GM19351 (cell line): ENCODE data around the gene EIF2AK3.
"Not testable (repeated sequence)": the region's sequence is repeated elsewhere in the genome, so short reads cannot be mapped to it uniquely, and the experiment has no call there.

ENCODE experiments used
- ATAC-seq: cut with Tn5 transposase; IDR thresholded peaks from one replicate; pipeline ENCODE4 v1.9.1; 2021; ENCODE audit warnings: mild to moderate bottlenecking, moderate library complexity; ENCODE audit not compliant: unreplicated experiment

The EIF2AK3 gene

DNA sequence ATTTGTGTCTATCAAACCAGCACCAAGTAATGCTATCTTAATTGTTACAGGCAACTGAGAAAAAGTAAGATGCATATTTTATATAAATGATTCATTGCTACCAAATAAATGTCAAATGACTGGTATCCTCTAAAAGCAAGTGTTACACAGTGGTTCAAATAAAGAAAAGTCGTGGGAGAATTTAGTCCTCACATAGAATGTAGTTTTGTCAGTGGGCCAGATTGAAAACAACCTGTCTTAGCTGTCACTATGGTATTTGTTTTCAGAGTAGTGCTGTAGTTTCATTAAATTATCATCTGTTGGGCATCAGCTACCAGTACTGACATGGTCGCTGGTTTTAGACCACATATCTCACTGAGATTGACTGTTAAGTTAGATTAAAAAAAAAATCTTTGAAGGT lies 10.2 kb upstream of the EIF2AK3 start:
- ATAC-seq: no peak

DNA sequence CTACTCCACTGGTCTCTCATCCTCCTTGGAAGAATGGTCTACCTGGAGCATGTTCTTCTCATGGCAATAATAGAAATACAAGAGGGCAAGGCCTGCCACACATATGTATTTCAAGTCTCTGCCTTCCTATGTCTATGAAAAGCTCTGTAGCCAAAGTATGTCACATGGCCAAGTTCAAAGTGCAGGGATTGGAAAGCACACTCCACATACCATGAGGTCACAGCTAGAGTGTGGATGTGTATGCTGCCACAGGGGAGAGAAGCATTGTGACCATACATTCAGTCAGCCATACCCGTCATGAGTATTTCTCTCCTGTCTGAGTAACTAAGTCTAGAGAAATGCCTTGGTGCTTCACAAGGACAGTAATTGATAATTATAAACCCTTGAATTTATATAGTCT lies 8.8 kb upstream of the EIF2AK3 start:
- no peak for ATAC-seq

- no peak for ATAC-seq
Measured at GRCh38 chr2:88632569-88632968, 5.3 kb upstream of the EIF2AK3 start.

GRCh38 chr2:88628571-88628939 lies 1.3 kb upstream of the EIF2AK3 start:
- ATAC-seq: no peak

GRCh38 chr2:88627856-88628570 lies 749 bp upstream of the EIF2AK3 start:
- ATAC-seq: peak; percentile 42

- no peak for ATAC-seq
Measured at GRCh38 chr2:88626171-88627054, 851 bp downstream of the EIF2AK3 start.

DNA sequence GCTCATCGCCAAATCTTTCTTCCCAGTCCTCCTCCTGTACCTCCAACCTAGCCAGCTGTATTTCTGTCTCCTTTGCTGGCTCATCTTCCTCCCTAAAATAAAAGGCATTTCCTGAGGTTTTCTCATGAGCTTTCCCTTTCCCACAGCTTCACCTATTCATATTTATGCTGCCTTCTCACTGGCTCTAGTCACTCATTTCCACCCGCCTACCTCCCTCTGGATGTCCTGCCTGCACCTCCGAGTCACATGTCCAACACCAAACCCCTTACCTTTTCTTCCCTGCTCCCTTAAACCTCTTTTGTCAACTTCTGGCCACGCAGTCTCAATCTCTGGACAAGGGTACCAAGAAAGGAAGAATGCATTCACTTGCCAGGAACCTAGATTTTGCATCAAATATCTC lies 2.8 kb downstream of the EIF2AK3 start:
- ATAC-seq: no peak

DNA sequence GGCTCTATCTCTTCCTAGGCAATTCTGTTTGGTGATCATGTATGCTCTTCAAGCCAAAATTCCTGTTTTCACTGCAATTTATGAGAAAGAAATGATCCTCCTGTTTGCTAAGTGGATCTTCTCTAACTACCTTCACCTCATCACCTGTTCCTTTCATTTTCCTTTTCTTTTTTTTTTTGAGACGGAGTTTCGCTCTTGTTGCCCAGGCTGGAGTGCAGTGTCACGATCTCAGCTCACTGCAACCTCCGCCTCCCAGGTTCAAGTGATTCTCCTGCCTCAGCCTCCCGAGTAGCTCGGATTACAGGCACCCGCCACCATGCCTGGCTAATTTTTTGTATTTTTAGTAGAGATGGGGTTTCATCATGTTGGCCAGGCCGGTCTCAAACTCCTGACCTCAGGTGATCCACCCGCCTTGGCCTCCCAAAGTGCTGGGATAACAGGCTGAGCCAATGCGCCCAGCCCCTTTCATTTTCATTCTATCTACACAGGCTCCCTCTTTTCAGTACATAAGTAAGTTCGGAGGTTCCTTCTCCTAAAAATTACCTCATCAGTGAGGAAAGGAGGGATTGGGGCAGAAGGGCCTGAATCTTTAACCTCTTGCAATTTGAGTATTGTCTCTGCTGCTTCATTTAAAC lies 3.3 kb downstream of the EIF2AK3 start:
- not testable (repeated sequence) for ATAC-seq

DNA sequence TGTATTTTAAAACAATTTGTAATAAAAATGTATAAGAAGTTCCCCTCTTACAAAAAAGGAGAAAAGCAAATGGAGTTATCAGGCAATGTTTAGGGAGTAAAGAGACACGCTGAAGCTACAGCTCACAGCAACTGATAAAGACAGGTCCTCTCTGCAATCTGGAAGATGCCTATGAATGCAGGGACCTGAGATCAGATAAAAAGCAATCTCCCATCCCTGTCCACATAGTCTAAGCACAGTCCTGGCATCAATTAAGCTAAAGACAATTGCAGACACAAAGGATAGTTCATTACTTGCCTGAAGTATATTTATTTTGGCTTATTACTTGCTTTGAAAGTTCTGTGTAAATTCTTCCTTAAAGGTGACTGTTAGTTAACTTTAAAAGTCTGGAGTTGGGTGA lies 5.0 kb downstream of the EIF2AK3 start:
- ATAC-seq: no peak

DNA sequence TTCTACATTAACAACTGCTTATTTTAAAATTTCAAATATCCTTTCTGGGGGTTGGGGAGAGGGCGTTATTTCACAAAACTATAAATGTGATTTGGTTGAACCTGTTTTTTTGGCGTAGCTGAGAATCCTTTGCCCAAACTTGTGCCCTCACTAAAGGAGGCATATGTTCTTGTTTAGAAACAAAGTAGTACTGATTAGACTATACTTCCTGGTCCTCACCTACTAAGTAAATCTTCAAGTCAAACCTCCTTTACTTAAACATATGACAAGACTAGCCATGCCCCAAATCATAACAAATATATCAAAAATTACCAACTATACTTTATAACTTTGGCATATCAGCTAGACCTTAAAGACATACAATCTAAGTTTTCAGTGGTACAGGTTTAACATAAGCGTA lies 5.8 kb downstream of the EIF2AK3 start:
- ATAC-seq: no peak

DNA sequence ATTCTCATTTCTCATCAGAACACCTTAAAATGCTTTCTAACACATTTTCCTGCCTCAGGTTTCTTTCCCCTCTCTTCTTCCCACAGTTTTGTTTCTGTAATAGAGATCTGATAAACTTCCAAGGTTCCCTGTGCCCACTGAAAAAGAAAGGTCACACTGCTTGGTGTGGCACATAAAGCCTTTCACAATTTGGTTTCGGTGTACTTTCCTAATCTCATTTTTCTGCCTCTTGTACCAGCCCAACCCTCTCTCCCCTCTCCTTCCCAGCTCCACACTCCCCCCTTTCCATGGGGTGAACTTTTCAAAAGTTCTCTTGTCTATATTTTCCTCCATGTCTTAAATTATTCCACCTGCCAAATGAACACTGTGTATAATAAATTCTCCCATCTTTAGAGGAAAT lies 7.2 kb downstream of the EIF2AK3 start:
- ATAC-seq: no peak

DNA sequence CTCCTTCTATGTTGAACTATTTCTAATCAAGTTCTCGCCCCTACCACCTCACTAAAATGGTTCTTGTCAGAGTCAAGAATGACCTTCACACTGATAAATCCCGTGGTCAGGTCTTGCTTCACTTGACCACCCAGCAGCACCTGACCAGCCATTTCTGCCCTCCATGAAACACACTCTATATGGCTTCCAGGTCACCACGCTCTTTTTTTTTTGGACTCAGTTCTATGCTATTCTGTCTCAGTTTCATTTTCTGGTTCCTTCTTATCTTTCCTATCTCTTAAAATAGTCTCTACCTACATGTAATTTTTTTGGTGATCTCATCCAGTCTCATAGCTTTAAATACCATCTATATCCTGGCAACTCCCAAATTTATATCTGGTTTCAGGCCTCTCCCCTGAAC lies 11.4 kb downstream of the EIF2AK3 start:
- peak; percentile 68 for ATAC-seq

DNA sequence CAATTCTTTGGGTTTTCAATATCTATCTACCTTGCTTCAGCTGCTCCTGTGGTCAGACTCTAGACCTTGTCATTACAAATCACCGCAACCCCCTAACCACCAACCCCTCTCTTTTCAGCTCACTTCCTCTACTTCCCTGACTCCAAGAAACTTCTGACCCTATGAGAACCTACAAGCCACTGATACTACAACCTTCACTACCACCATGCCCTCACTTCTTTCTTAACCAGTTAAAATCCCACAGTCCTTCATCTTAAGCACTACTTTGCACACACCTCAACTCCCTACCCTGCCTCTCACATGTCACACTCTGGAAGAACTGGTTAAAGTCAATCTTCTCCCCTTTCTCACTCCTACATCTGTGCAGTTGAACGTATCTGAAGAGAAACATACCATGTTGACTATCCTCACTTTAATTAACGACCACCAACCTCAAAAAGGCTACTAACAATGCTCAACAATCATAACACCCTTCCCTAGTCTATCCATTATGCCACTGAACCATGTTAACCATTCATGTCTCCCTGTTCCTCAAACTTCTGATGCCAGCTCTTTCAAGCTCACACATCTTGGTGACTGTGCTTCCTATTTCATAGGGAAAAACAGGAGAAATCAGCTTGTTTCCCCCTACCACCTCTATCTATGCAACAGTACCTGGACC lies 12.6 kb downstream of the EIF2AK3 start:
- ATAC-seq: peak; percentile 79

GRCh38 chr2:88613921-88614320 lies 13.3 kb downstream of the EIF2AK3 start:
- ATAC-seq: no peak

DNA sequence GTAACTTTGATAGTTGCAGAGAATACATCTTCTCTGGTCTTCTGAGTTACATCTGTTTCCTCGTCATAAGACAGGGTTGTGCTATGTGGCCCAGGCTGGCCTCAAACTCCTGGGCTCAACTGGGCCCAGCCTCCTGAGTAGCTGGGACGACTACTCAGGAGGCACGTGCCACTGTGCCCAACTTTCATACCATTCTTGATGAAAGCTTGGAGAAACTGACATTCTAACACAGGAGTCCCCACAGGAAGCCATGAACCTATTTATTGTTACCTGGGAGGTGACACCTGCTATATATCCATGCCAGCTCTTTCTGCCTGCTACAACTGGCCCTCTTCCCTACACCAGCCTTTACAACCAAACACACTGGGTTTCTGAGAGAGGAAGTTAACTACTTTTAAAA lies 19.1 kb downstream of the EIF2AK3 start:
- no peak for ATAC-seq

GRCh38 chr2:88607416-88607815 lies 19.8 kb downstream of the EIF2AK3 start:
- no peak for ATAC-seq

DNA sequence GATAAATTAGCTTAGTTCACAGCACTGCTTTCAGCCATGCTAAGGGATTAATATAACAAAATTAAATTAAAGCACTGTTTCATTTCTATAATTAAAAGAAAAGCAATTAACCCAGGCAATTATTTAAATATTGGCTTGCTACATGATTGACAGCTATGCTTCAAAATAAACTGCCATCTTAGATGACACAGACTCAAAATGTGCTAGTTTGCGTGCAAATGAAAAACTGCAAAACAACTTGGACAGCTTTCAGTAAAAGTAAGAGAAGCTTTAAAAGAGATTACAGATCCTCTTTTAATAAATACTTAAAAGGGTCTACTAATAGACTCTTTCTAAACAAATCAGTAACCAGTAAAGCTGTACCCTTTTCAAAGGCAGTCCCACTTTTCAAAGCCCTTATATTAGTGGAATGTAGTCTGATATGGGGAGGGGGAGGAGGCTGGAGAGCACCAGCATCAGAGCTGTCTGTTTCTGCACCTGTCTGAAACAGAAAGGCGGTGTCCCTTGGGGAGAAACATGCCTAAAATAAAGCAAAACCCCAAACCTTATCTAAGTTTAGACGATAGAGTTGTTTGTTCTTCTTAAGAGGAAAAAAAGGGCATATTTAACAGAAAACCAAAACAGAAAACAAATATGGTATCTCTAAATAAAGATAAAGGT lies 20.8 kb downstream of the EIF2AK3 start:
- ATAC-seq: peak; percentile 86

- no peak for ATAC-seq
Measured at GRCh38 chr2:88603146-88603545, 24.1 kb downstream of the EIF2AK3 start.

DNA sequence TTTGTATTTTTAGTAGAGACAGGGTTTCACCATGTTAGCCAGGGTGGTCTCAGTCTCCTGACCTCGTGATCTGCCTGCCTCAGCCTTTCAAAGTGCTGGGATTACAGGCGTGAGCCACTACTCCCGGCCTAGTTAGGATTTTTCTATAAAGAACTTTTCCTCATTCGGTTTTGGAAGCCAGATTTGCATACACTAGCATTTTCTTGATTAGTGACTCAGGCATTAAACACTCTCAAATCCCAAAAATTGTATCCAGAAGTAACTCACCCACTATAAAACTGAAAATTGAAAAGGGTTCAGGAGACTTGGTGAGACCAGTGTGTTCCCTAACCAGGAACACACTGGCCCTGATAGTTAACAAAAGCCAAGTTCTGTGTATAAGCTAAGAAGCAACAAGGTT lies 25.2 kb downstream of the EIF2AK3 start:
- no peak for ATAC-seq

DNA sequence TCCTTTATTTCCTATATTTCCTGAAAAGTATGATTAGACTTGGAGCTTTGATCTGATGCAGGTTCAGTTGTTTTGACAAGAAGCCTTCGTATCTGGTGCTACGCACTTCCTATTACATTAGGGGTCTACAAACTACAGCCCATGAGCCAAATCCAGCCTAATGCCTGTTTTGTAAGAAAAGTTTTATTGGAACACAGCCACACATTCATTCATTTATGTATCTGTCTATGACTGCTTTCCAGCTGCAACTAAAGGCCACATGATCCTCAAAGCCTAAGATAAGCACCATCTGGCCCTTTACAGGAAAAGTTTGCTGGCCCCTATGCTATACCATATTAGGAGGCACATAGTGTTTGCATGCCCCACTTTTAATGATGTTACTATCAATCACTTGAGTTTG lies 26.0 kb downstream of the EIF2AK3 start:
- ATAC-seq: no peak

- peak; percentile 99 for ATAC-seq
Measured at GRCh38 chr2:88600038-88600465, 27.2 kb downstream of the EIF2AK3 start.
